ENCODE data around the gene MAN1A1.

The MAN1A1 gene

DNA sequence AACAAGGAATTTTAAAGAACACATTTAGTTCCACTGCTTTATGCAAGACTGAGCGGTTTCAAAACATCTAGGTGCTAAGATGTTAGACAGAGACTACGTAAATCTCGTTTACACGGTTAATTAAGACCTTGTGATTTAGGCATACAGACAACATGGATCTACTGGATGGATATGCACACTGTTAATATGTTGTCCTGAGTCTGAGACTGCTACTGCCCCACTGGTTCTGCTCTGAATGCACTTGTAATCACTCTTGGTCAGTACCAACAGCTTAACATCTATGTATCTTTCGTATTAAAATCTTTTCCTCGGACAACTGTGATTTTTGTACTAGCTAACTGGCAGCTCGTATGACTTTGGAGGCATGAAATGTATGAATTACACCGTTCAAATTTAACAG is 3.1 kb downstream of the MAN1A1 start:
- ChIA-PET CTCF (interaction anchor here (2.3 kb wide), 1 partner anchor 198 kb away, joined by 9 read pairs; no protein-coding TSS in a partner anchor), POLR2A (no interaction called here)
- TF ChIP-seq ELF4 (IDR thresholded peaks at IDR 0.05) (no peak), ZNF384 (IDR thresholded peaks at IDR 0.05) (no peak), HDGF (IDR thresholded peaks at IDR 0.05; ENCODE audit: borderline replicate concordance) (no peak), FOXM1 (IDR thresholded peaks at IDR 0.05; ENCODE audit: borderline replicate concordance) (no peak), BHLHE40 (IDR thresholded peaks at IDR 0.05; ENCODE audit: borderline replicate concordance) (no peak), FOXA1 (IDR thresholded peaks at IDR 0.05) (no peak), NFRKB (IDR thresholded peaks at IDR 0.05) (no peak), ARNT (IDR thresholded peaks at IDR 0.05) (no peak)
- no peak for DNase-seq (ENCODE audit: extremely low spot score)

DNA sequence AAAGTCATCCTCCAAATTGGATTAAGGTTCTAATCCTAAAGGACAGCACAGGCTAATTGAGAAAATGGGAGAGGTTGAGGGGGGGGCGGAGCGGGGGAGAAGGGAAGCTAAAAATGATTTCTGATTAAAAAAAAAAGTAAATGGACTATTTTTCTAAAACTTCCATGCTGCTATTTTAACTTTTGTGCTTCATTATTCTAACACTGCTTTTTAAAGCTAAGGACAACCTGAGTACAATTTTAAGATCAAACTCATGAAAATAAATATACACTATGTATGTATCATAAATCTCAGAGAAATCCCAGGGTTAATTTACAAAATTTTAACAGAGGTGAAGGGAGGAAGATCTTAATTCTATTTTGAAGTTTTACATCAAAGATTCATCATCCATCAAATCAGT is 4.4 kb downstream of the MAN1A1 start:
- CTCF ChIA-PET, result no interaction called here

DNA sequence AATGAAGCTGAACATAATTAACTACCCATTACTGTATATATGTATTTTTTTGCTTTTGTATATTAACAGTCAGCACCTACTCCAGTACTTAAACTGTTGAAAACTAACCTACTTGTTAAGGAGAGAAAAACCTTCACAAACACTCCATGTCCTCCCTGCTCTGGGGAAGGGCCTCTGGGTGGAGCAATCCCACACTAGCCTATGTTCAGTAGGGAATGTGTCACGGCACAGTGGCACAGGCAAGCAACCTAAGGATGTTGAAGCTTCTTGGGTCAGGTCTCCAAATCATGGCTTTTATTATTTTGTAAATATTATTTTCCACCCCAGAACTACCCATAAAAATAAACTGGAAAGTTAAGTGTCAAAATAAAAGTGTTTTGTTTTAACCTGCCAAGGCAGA is 5.3 kb downstream of the MAN1A1 start:
- ChIA-PET CTCF (no interaction called here), POLR2A (no interaction called here)
- TF ChIP-seq FOXM1 (IDR thresholded peaks at IDR 0.05; ENCODE audit: borderline replicate concordance) (no peak), ELF4 (IDR thresholded peaks at IDR 0.05) (no peak), LEF1 (IDR thresholded peaks at IDR 0.05; ENCODE audit: borderline replicate concordance) (no peak), SP1 (IDR thresholded peaks at IDR 0.05) (no peak), CTBP1 (IDR thresholded peaks at IDR 0.05; ENCODE audit: borderline replicate concordance) (no peak), FOXA1 (IDR thresholded peaks at IDR 0.05) (no peak), BHLHE40 (IDR thresholded peaks at IDR 0.05; ENCODE audit: borderline replicate concordance) (no peak), TARDBP (IDR thresholded peaks at IDR 0.05) (no peak), L3MBTL2 (conservative IDR thresholded peaks at IDR 0.05) (no peak)
- DNase-seq (ENCODE audit: extremely low spot score), result no peak

More for the DNA sequence above, 4.4 kb downstream of the MAN1A1 start:
- no peak for DNase-seq (ENCODE audit: extremely low spot score)
- POLR2A ChIA-PET, result no interaction called here
- no peak for TF ChIP-seq HDGF (IDR thresholded peaks at IDR 0.05; ENCODE audit: borderline replicate concordance)
- TF ChIP-seq SUZ12 (IDR thresholded peaks at IDR 0.05), result no peak
- TF ChIP-seq, protein P1, sequence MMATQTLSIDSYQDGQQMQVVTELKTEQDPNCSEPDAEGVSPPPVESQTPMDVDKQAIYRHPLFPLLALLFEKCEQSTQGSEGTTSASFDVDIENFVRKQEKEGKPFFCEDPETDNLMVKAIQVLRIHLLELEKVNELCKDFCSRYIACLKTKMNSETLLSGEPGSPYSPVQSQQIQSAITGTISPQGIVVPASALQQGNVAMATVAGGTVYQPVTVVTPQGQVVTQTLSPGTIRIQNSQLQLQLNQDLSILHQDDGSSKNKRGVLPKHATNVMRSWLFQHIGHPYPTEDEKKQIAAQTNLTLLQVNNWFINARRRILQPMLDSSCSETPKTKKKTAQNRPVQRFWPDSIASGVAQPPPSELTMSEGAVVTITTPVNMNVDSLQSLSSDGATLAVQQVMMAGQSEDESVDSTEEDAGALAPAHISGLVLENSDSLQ (IDR thresholded peaks at IDR 0.05), result no peak
- no peak for TF ChIP-seq ZNF384 (IDR thresholded peaks at IDR 0.05)
- no peak for TF ChIP-seq L3MBTL2 (conservative IDR thresholded peaks at IDR 0.05)
- no peak for TF ChIP-seq FOXM1 (IDR thresholded peaks at IDR 0.05; ENCODE audit: borderline replicate concordance)
- no peak for TF ChIP-seq TARDBP (IDR thresholded peaks at IDR 0.05)
- TF ChIP-seq ELF4 (IDR thresholded peaks at IDR 0.05), result no peak
- no peak for TF ChIP-seq FOXK2 (IDR thresholded peaks at IDR 0.05)
- TF ChIP-seq NFRKB (IDR thresholded peaks at IDR 0.05), result no peak
- TF ChIP-seq ARNT (IDR thresholded peaks at IDR 0.05), result no peak
- TF ChIP-seq BHLHE40 (IDR thresholded peaks at IDR 0.05; ENCODE audit: borderline replicate concordance), result no peak
- TF ChIP-seq LEF1 (IDR thresholded peaks at IDR 0.05; ENCODE audit: borderline replicate concordance), result no peak
- no peak for TF ChIP-seq FOXA1 (IDR thresholded peaks at IDR 0.05)

DNA sequence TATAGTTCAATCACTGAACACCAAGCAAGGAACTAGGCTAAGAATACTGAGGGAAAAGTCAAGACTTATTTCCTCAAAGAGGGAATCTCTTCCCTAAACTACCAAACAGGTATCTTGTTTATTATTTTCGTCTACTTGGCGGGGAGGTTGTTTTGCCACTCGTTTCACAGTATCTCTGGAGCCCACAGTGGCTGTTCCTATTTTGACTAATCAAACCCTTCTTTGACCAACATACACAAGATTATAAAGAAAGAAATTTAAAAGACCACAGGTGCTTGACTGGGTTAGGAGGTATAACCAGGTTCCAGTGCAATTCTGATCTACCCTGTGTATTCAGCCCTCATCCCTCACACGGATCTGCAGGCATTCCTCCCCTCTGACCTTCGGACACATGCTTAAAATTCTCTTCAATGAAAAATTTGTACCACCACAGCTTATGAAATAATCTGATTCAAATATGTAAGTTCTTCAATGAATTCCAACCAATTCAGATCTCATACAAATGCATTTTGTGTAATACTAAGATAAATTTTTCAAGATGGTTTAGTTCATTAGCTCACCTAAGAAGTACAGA is 5.9 kb downstream of the MAN1A1 start:
- ChIA-PET POLR2A (no interaction called here), CTCF (interaction anchor here (1.1 kb wide), 1 partner anchor 9 kb away, joined by 3 read pairs; no protein-coding TSS in a partner anchor)
- no peak for DNase-seq (ENCODE audit: extremely low spot score)
- no peak for TF ChIP-seq ARNT (IDR thresholded peaks at IDR 0.05)
- TF ChIP-seq FOXK2 (IDR thresholded peaks at IDR 0.05), result no peak
- TF ChIP-seq CTBP1 (IDR thresholded peaks at IDR 0.05; ENCODE audit: borderline replicate concordance), result no peak
- TF ChIP-seq, protein P1 (IDR thresholded peaks at IDR 0.05), result no peak
- TF ChIP-seq HDGF (IDR thresholded peaks at IDR 0.05; ENCODE audit: borderline replicate concordance), result no peak
- TF ChIP-seq L3MBTL2 (conservative IDR thresholded peaks at IDR 0.05), result no peak
- TF ChIP-seq FOXM1 (IDR thresholded peaks at IDR 0.05; ENCODE audit: borderline replicate concordance), result no peak
- no peak for TF ChIP-seq ZNF384 (IDR thresholded peaks at IDR 0.05)
- TF ChIP-seq TARDBP (IDR thresholded peaks at IDR 0.05), result no peak
- TF ChIP-seq NFRKB (IDR thresholded peaks at IDR 0.05), result no peak
- no peak for TF ChIP-seq SUZ12 (IDR thresholded peaks at IDR 0.05)
- TF ChIP-seq LEF1 (IDR thresholded peaks at IDR 0.05; ENCODE audit: borderline replicate concordance), result no peak
- no peak for TF ChIP-seq BHLHE40 (IDR thresholded peaks at IDR 0.05; ENCODE audit: borderline replicate concordance)
- no peak for TF ChIP-seq FOXA1 (IDR thresholded peaks at IDR 0.05)
- TF ChIP-seq SP1 (IDR thresholded peaks at IDR 0.05), result no peak
- no peak for TF ChIP-seq ELF4 (IDR thresholded peaks at IDR 0.05)

DNA sequence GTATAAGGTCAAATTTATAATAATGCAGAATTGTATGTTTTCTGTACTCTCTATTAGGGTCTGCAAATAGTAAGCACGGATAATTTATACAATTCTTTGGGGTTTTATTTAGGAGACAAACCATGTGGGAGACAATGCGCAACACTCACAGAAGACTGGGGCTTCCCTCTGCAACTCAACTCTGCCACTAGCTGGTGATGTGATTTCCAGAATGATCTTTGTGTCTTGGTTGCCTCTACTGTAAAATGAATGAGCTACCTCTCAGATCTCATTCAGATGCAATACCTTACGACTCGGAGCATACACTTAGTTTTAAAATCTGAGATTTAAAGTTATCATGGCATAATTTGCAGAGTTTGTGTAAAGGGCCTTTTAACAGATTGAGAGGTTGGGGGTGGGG is 6.4 kb downstream of the MAN1A1 start:
- CTCF ChIA-PET, result interaction anchor here (1.1 kb wide), 1 partner anchor 9 kb away, joined by 3 read pairs; no protein-coding TSS in a partner anchor
- POLR2A ChIA-PET, result no interaction called here
- no peak for TF ChIP-seq CTBP1 (IDR thresholded peaks at IDR 0.05; ENCODE audit: borderline replicate concordance)
- TF ChIP-seq HDGF (IDR thresholded peaks at IDR 0.05; ENCODE audit: borderline replicate concordance), result no peak
- no peak for TF ChIP-seq FOXA1 (IDR thresholded peaks at IDR 0.05)

DNA sequence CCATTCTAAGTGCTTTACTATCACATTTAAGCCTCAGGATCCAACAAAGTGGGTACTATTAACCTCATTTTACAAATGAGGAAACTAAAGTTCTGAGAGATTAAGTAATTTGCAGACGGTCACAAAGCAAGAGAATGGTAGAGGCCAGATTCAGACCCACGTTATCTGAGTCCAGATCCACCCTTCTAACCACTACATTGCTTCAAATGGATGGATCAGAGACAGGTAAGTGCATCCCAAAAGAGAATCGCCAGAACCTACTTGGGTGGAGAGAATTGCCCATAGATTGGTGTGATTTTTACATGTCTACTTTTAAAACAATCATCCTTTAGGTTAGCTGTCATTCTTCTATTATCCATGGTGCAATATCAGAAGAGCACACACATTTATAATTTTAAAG is 7.1 kb downstream of the MAN1A1 start:
- ChIA-PET CTCF (interaction anchor here (1.1 kb wide), 1 partner anchor 8 kb away, joined by 3 read pairs; no protein-coding TSS in a partner anchor), POLR2A (no interaction called here)
- TF ChIP-seq L3MBTL2 (conservative IDR thresholded peaks at IDR 0.05), result no peak
- no peak for TF ChIP-seq NFRKB (IDR thresholded peaks at IDR 0.05)
- TF ChIP-seq TARDBP (IDR thresholded peaks at IDR 0.05), result no peak
- no peak for TF ChIP-seq LEF1 (IDR thresholded peaks at IDR 0.05; ENCODE audit: borderline replicate concordance)
- TF ChIP-seq, protein P1 (IDR thresholded peaks at IDR 0.05), result no peak
- no peak for TF ChIP-seq CTBP1 (IDR thresholded peaks at IDR 0.05; ENCODE audit: borderline replicate concordance)
- TF ChIP-seq FOXM1 (IDR thresholded peaks at IDR 0.05; ENCODE audit: borderline replicate concordance), result no peak
- TF ChIP-seq ELF4 (IDR thresholded peaks at IDR 0.05), result no peak
- no peak for TF ChIP-seq BHLHE40 (IDR thresholded peaks at IDR 0.05; ENCODE audit: borderline replicate concordance)
- TF ChIP-seq SUZ12 (IDR thresholded peaks at IDR 0.05), result no peak
- no peak for TF ChIP-seq ZNF384 (IDR thresholded peaks at IDR 0.05)
- no peak for TF ChIP-seq FOXA1 (IDR thresholded peaks at IDR 0.05)
- no peak for TF ChIP-seq ARNT (IDR thresholded peaks at IDR 0.05)
- TF ChIP-seq SP1 (IDR thresholded peaks at IDR 0.05), result no peak
- no peak for TF ChIP-seq HDGF (IDR thresholded peaks at IDR 0.05; ENCODE audit: borderline replicate concordance)
- no peak for TF ChIP-seq FOXK2 (IDR thresholded peaks at IDR 0.05)
- no peak for DNase-seq (ENCODE audit: extremely low spot score)

More for the DNA sequence above, 6.4 kb downstream of the MAN1A1 start:
- DNase-seq (ENCODE audit: extremely low spot score), result no peak
